IMR-90 (cell line): ENCODE data around the gene RMC1. TPM values are rescaled to one million over a fixed set of nuclear protein-coding genes. Genes with fewer than 3 reads are reported as not detected.

Experiments
- ATAC-seq: fragments of 200-7000 bp; cut with Tn5 transposase; 2 replicates; pipeline ENCODE4 v1.9.1; 2020; ENCODE audit warnings: low read depth, mild to moderate bottlenecking, moderate library complexity
- BruUV-seq: library from RNA; stranded (reverse); fragments of 400-500 nt; replicated peaks from 2 replicates; lab custom pipeline; 2021; lab: Mats Ljungman, UMichigan
- CTCF ChIA-PET: fragments of 300-600 bp; formaldehyde crosslinking; extraction: SDS; loops from one replicate; lab custom pipeline; 2021; ENCODE audit warnings: antibody characterized with exemption; lab: Yijun Ruan, JAX
- POLR2A ChIA-PET: fragments of 300-600 bp; sonication (Branson Sonifier 250); formaldehyde crosslinking; loops from one replicate; lab custom pipeline; 2022; ENCODE audit warnings: antibody characterized with exemption; ENCODE audit not compliant: unreplicated experiment; lab: Charles Lee
- DNase-seq: peaks from one replicate; pipeline ENCODE4 v3.0.0; 2013
- H2AFZ ChIP-seq: replicated peaks from 2 replicates; pipeline ENCODE3; 2013; ENCODE audit warnings: low read length, mild to moderate bottlenecking; ENCODE audit not compliant: poor library complexity
- H2AK5ac ChIP-seq: 2 replicates; pipeline ENCODE4 v1.6.1; 2013; ENCODE audit warnings: low read depth, low read length, inconsistent platforms
- H2AK9ac ChIP-seq: replicated peaks from 2 replicates; pipeline ENCODE3; 2013; ENCODE audit warnings: mild to moderate bottlenecking, low read depth, low read length, moderate library complexity; ENCODE audit not compliant: poor library complexity
- H2BK120ac ChIP-seq: 2 replicates; pipeline ENCODE4 v1.6.1; 2013; ENCODE audit warnings: low read depth, low read length, inconsistent platforms
- H2BK15ac ChIP-seq: 3 replicates; pipeline ENCODE4 v1.6.1; 2013; ENCODE audit warnings: low read depth, low read length, inconsistent platforms
- H2BK20ac ChIP-seq: 2 replicates; pipeline ENCODE4 v1.6.1; 2013; ENCODE audit warnings: low read depth, mild to moderate bottlenecking, inconsistent platforms, low read length, moderate library complexity
- H2BK5ac ChIP-seq: 2 replicates; pipeline ENCODE4 v1.6.1; 2013; ENCODE audit warnings: mild to moderate bottlenecking, low read depth, low read length, inconsistent platforms; ENCODE audit not compliant: poor library complexity, severe bottlenecking
- H3K14ac ChIP-seq: replicated peaks from 2 replicates; pipeline ENCODE4 v1.6.1; 2013; ENCODE audit warnings: low read depth, low read length, inconsistent platforms
- H3K18ac ChIP-seq: 2 replicates; pipeline ENCODE4 v1.6.1; 2013; ENCODE audit warnings: low read depth, low read length, control low read depth
- H3K23ac ChIP-seq: 2 replicates; pipeline ENCODE4 v1.6.1; 2013; ENCODE audit warnings: low read depth, low read length, inconsistent platforms
- H3K27ac ChIP-seq: 2 replicates; pipeline ENCODE4 v1.5.1; 2013; ENCODE audit warnings: mild to moderate bottlenecking, control low read depth, low read length; ENCODE audit not compliant: insufficient read depth
- H3K27me3 ChIP-seq: 2 replicates; pipeline ENCODE4 v1.6.1; 2013; ENCODE audit warnings: low read length; ENCODE audit not compliant: control insufficient read depth, insufficient read depth
- H3K36me3 ChIP-seq: 2 replicates; pipeline ENCODE4 v1.6.1; 2013; ENCODE audit warnings: low read length, mixed read lengths; ENCODE audit not compliant: control insufficient read depth, insufficient read depth
- H3K4ac ChIP-seq: 2 replicates; pipeline ENCODE4 v1.6.1; 2013; ENCODE audit warnings: low read depth, low read length, inconsistent platforms
- H3K4me1 ChIP-seq: 2 replicates; pipeline ENCODE4 v1.6.1; 2013; ENCODE audit warnings: low read length, mixed read lengths; ENCODE audit not compliant: control insufficient read depth, insufficient read depth
- H3K4me2 ChIP-seq: 2 replicates; pipeline ENCODE4 v1.6.1; 2013; ENCODE audit warnings: low read depth, mild to moderate bottlenecking, control low read depth, low read length, moderate library complexity
- H3K4me3 ChIP-seq: 2 replicates; pipeline ENCODE4 v1.5.1; 2013; ENCODE audit warnings: low read depth, mild to moderate bottlenecking, control low read depth, low read length, moderate library complexity; ENCODE audit not compliant: insufficient read depth
- H3K56ac ChIP-seq: 2 replicates; pipeline ENCODE4 v1.6.1; 2013; ENCODE audit warnings: low read length, inconsistent platforms; ENCODE audit not compliant: insufficient read depth; ENCODE audit errors: extremely low read depth
- H3K79me1 ChIP-seq, 2 experiments: 2 replicates each; pipeline ENCODE4 v1.6.1; 2013; ENCODE audit warnings: low read length in 2 of 2, inconsistent platforms in 1 of 2, low read depth in 1 of 2
- H3K9ac ChIP-seq: 2 replicates; pipeline ENCODE4 v1.6.1; 2013; ENCODE audit warnings: low read depth, low read length, control low read depth
- H3K9me1 ChIP-seq: 2 replicates; pipeline ENCODE4 v1.6.1; 2013; ENCODE audit warnings: low read length, inconsistent platforms; ENCODE audit not compliant: insufficient read depth
- H3K9me3 ChIP-seq: 2 replicates; pipeline ENCODE4 v1.6.1; 2013; ENCODE audit warnings: low read length; ENCODE audit not compliant: control insufficient read depth, insufficient read depth
- H4K20me1 ChIP-seq: 2 replicates; pipeline ENCODE4 v1.6.1; 2013; ENCODE audit warnings: low read length, inconsistent platforms; ENCODE audit not compliant: insufficient read depth
- H4K5ac ChIP-seq: 2 replicates; pipeline ENCODE4 v1.6.1; 2013; ENCODE audit warnings: mild to moderate bottlenecking, low read depth, low read length, control low read depth
- H4K8ac ChIP-seq, 2 experiments: 2 replicates each; pipeline ENCODE4 v1.6.1; 2013; ENCODE audit warnings: low read depth in 2 of 2, low read length in 2 of 2, control low read depth in 1 of 2, inconsistent platforms in 1 of 2
- H4K91ac ChIP-seq: 2 replicates; pipeline ENCODE4 v1.6.1; 2013; ENCODE audit warnings: low read depth, low read length, inconsistent platforms; ENCODE audit not compliant: insufficient read depth
- CEBPB ChIP-seq: IDR thresholded peaks from 2 replicates; pipeline ENCODE4 v1.6.1; 2012; ENCODE audit warnings: low read depth, low read length, improper control_type of control experiment
- FOS ChIP-seq: fragments of 150-350 bp; IDR thresholded peaks from 2 replicates; pipeline ENCODE4 v1.6.1; 2016; ENCODE audit warnings: low read depth, low read length
- MAZ ChIP-seq: IDR thresholded peaks from 2 replicates; pipeline ENCODE4 v1.6.1; 2012; ENCODE audit warnings: low read depth, mild to moderate bottlenecking, low read length, improper control_type of control experiment, moderate library complexity, borderline replicate concordance
- MXI1 ChIP-seq: IDR thresholded peaks from 2 replicates; pipeline ENCODE4 v1.6.1; 2012; ENCODE audit warnings: low read depth, mild to moderate bottlenecking, low read length, moderate library complexity, borderline replicate concordance
- RAD21 ChIP-seq: IDR thresholded peaks from 2 replicates; pipeline ENCODE4 v1.6.1; 2012; ENCODE audit warnings: low read length, improper control_type of control experiment
- WGBS, 2 experiments: methylation state at CpG; one replicate each; pipeline versions ENCODE4 v1.1.5 to v1.1.7; 2013; ENCODE audit warnings: missing lambda C conversion rate in 2 of 2; ENCODE audit not compliant: insufficient read length in 1 of 2; ENCODE audit errors: extremely low coverage in 2 of 2; 5-methylcytosine and 5-hydroxymethylcytosine counted together
- dilution Hi-C: fragments of 300-500 bp; cut with HindIII; formaldehyde crosslinking; loops from one replicate; pipeline ENCODE4 v1.14.3; 2018; ENCODE audit warnings: low sequenced_read_pairs; ENCODE audit not compliant: unreplicated experiment
- in situ Hi-C: fragments of 300-500 bp; cut with MboI; formaldehyde crosslinking; loops from 3 replicates; pipeline ENCODE4 v1.14.3; 2019; ENCODE audit warnings: low sequenced_read_pairs, inconsistent platforms, mixed read lengths
- intact Hi-C: fragments of 100-400 bp; cut with micrococcal nuclease; formaldehyde crosslinking; loops from 2 replicates; pipeline ENCODE4 v1.10.0; 2022
- polyA plus RNA-seq, 3 experiments: library from polyadenylated mRNA; depleted of rRNA; stranded (reverse); fragments of >200 nt; gene quantifications; 2 replicates each; pipeline ENCODE4 v1.2.3, GENCODE V29; 2012; ENCODE audit warnings: low replicate concordance in 1 of 3
- total RNA-seq: library from RNA; depleted of rRNA; stranded (reverse); fragments of >200 nt; gene quantifications from 2 replicates; pipeline ENCODE4 v1.2.3, GENCODE V29; 2012

Gene RMC1
- total and polyA plus RNA-seq, 2 of the 4 experiments (the other 2 are of a cell fraction), result 14.2 to 18.0 TPM

GRCh38 chr18:23567671-23568070 is 64.4 kb downstream of the RMC1 start:
- no peak for ATAC-seq
- in situ Hi-C loops (no loop called here), dilution Hi-C loops (no loop called here), intact Hi-C loops (no loop called here)
- Histone ChIP-seq H3K4me1 (no peaks in the 10 kb centered on the region), H3K27me3 (no peaks in the 10 kb centered on the region), H3K9me3 (no peaks in the 10 kb centered on the region), H2AK5ac (no peak overlapping the region), H4K91ac (no peak overlapping the region), H3K9ac (no peak overlapping the region), H4K8ac (no peak overlapping the region), H3K27ac (no peak overlapping the region), H3K56ac (no peak overlapping the region), H3K79me1 (peaks cover 10 to 12% of the 10 kb centered on the region in 2 experiments; a peak in 2 of 4 replicates), H3K23ac (no peak overlapping the region), H2BK120ac (no peak overlapping the region), H3K36me3 (peaks cover 30% of the 10 kb centered on the region), H3K4me2 (no peak overlapping the region), H3K9me1 (no peaks in the 10 kb centered on the region), H2BK5ac (no peak overlapping the region), H4K5ac (no peak overlapping the region), H3K4me3 (no peak overlapping the region), H2AFZ (no peak overlapping the region), H3K14ac (no peak overlapping the region), H4K20me1 (peaks cover 8% of the 10 kb centered on the region; the same call in 1 of the 2 replicates), H2BK15ac (no peak overlapping the region), H2BK20ac (no peak overlapping the region), H3K18ac (no peak overlapping the region), H3K4ac (no peak overlapping the region), H2AK9ac (no peak overlapping the region)
- DNase-seq, result no peak
- CTCF ChIA-PET, result no interaction called here
- BruUV-seq, result no TSS peak
- no peak for TF ChIP-seq MAZ
- TF ChIP-seq RAD21, result no peak
- no peak for TF ChIP-seq FOS
- TF ChIP-seq CEBPB, result no peak
- no peak for TF ChIP-seq MXI1
- POLR2A ChIA-PET, result no interaction called here
- WGBS, 2 experiments, result no CpG with 5 or more reads among the region's 3 CpGs
